Muscle layer of colon (tissue), 2 donors: ENCODE measurements around the gene GRID1.

ENCODE experiments used
- H3K27ac ChIP-seq: one replicate; pipeline ENCODE4 v1.7.0; 2013; ENCODE audit warnings: low read depth, mild to moderate bottlenecking, low read length, moderate library complexity
- H3K27me3 ChIP-seq, 2 donors: one replicate each; pipeline ENCODE4 v1.7.0; 2013; ENCODE audit warnings: low read length in 2 of 2, mild to moderate bottlenecking in 2 of 2; ENCODE audit not compliant: insufficient read depth in 2 of 2, control insufficient read depth in 1 of 2
- H3K36me3 ChIP-seq: one replicate; pipeline ENCODE4 v1.7.0; 2013; ENCODE audit warnings: mild to moderate bottlenecking, low read length; ENCODE audit not compliant: insufficient read depth
- H3K4me1 ChIP-seq: one replicate; pipeline ENCODE4 v1.7.0; 2013; ENCODE audit warnings: mild to moderate bottlenecking, low read length; ENCODE audit not compliant: insufficient read depth
- H3K4me3 ChIP-seq, 2 donors: one replicate each; pipeline ENCODE4 v1.7.0; 2013; ENCODE audit warnings: low read length in 2 of 2, low read depth in 1 of 2, mild to moderate bottlenecking in 1 of 2, moderate library complexity in 1 of 2
- H3K9ac ChIP-seq: one replicate; pipeline ENCODE4 v1.7.0; 2013; ENCODE audit warnings: low read length
- H3K9me3 ChIP-seq: one replicate; pipeline ENCODE4 v1.7.0; 2013; ENCODE audit warnings: mild to moderate bottlenecking, low read length
- donor health status: abdominal sarcoma.
- donor health status: Adenocarcinoma of cecum.

Gene GRID1

GRCh38 chr10:85927952-85928665, 438.5 kb downstream of the GRID1 start:
- Histone ChIP-seq H3K9me3 (no peaks in the 10 kb centered on the region), H3K36me3 (no peaks in the 10 kb centered on the region), H3K27me3 (no peaks in the 10 kb centered on the region), H3K27ac (no peak overlapping the region), H3K4me1 (peaks cover 12% of the 10 kb centered on the region), H3K4me3 (no peak overlapping the region), H3K9ac (no peak overlapping the region)

GRCh38 chr10:85926986-85927385, 439.6 kb downstream of the GRID1 start:
- Histone ChIP-seq H3K27me3 (no peaks in the 10 kb centered on the region), H3K36me3 (no peaks in the 10 kb centered on the region), H3K4me1 (peaks cover 22% of the 10 kb centered on the region), H3K4me3 (no peak overlapping the region), H3K9ac (no peak overlapping the region), H3K27ac (no peak overlapping the region), H3K9me3 (no peaks in the 10 kb centered on the region)

GRCh38 chr10:85926136-85926535, 440.5 kb downstream of the GRID1 start:
- peaks cover 31% of the 10 kb centered on the region for H3K4me1 ChIP-seq

GRCh38 chr10:85925201-85925750, 441.3 kb downstream of the GRID1 start:
- Histone ChIP-seq H3K27me3 (no peaks in the 10 kb centered on the region), H3K4me1 (peaks cover 37% of the 10 kb centered on the region), H3K9ac (no peak overlapping the region), H3K27ac (no peak overlapping the region), H3K36me3 (no peaks in the 10 kb centered on the region), H3K4me3 (no peak overlapping the region), H3K9me3 (no peaks in the 10 kb centered on the region)

More at GRCh38 chr10:85926136-85926535, 440.5 kb downstream of the GRID1 start:
- Histone ChIP-seq H3K27ac (no peak overlapping the region), H3K27me3 (no peaks in the 10 kb centered on the region), H3K9me3 (no peaks in the 10 kb centered on the region), H3K36me3 (no peaks in the 10 kb centered on the region), H3K4me3 (no peak overlapping the region), H3K9ac (no peak overlapping the region)

- H3K36me3 ChIP-seq, result no peaks in the 10 kb centered on the region
- H3K9ac ChIP-seq, result no peak overlapping the region
- no peak overlapping the region for H3K4me3 ChIP-seq
- no peaks in the 10 kb centered on the region for H3K27me3 ChIP-seq
- H3K27ac ChIP-seq, result no peak overlapping the region
- no peaks in the 10 kb centered on the region for H3K9me3 ChIP-seq
- H3K4me1 ChIP-seq, result peaks cover 45% of the 10 kb centered on the region
These were observed 442.1 kb downstream of the GRID1 start for GRCh38 chr10:85924382-85925102.

- no peak overlapping the region for H3K27ac ChIP-seq
- no peaks in the 10 kb centered on the region for H3K9me3 ChIP-seq
- H3K36me3 ChIP-seq, result no peaks in the 10 kb centered on the region
- no peak overlapping the region for H3K4me3 ChIP-seq
- H3K4me1 ChIP-seq, result peaks cover 42% of the 10 kb centered on the region
- H3K9ac ChIP-seq, result no peak overlapping the region
- no peaks in the 10 kb centered on the region for H3K27me3 ChIP-seq
These were observed 444.1 kb downstream of the GRID1 start for GRCh38 chr10:85922356-85923129.

- Histone ChIP-seq H3K4me1 (peaks cover 45% of the 10 kb centered on the region), H3K9ac (no peak overlapping the region), H3K27me3 (no peaks in the 10 kb centered on the region), H3K36me3 (no peaks in the 10 kb centered on the region), H3K27ac (no peak overlapping the region), H3K9me3 (no peaks in the 10 kb centered on the region), H3K4me3 (no peak overlapping the region)
These were observed 444.8 kb downstream of the GRID1 start for GRCh38 chr10:85921789-85922188.

GRCh38 chr10:85920311-85920710, 446.3 kb downstream of the GRID1 start:
- no peaks in the 10 kb centered on the region for H3K9me3 ChIP-seq
- no peaks in the 10 kb centered on the region for H3K27me3 ChIP-seq
- no peak overlapping the region for H3K9ac ChIP-seq
- peaks cover 56% of the 10 kb centered on the region for H3K4me1 ChIP-seq
- H3K36me3 ChIP-seq, result no peaks in the 10 kb centered on the region
- H3K4me3 ChIP-seq, result no peak overlapping the region
- H3K27ac ChIP-seq, result no peak overlapping the region

- H3K4me3 ChIP-seq, result no peak overlapping the region
- no peak overlapping the region for H3K9ac ChIP-seq
- H3K36me3 ChIP-seq, result no peaks in the 10 kb centered on the region
- peaks cover 56% of the 10 kb centered on the region for H3K4me1 ChIP-seq
- H3K27ac ChIP-seq, result no peak overlapping the region
- H3K27me3 ChIP-seq, result no peaks in the 10 kb centered on the region
- no peaks in the 10 kb centered on the region for H3K9me3 ChIP-seq
These were observed 447.0 kb downstream of the GRID1 start for GRCh38 chr10:85919491-85920021.

- peaks cover 56% of the 10 kb centered on the region for H3K4me1 ChIP-seq
- no peaks in the 10 kb centered on the region for H3K27me3 ChIP-seq
- H3K9ac ChIP-seq, result no peak overlapping the region
- H3K9me3 ChIP-seq, result no peaks in the 10 kb centered on the region
- H3K27ac ChIP-seq, result no peak overlapping the region
- no peaks in the 10 kb centered on the region for H3K36me3 ChIP-seq
- no peak overlapping the region for H3K4me3 ChIP-seq
These were observed 448.2 kb downstream of the GRID1 start for GRCh38 chr10:85918371-85918770.

- peaks cover 51% of the 10 kb centered on the region for H3K4me1 ChIP-seq
- no peak overlapping the region for H3K27ac ChIP-seq
- H3K9ac ChIP-seq, result no peak overlapping the region
- H3K9me3 ChIP-seq, result no peaks in the 10 kb centered on the region
- H3K36me3 ChIP-seq, result no peaks in the 10 kb centered on the region
- H3K4me3 ChIP-seq, result no peak overlapping the region
- H3K27me3 ChIP-seq, result no peaks in the 10 kb centered on the region
These were observed 449.0 kb downstream of the GRID1 start for GRCh38 chr10:85917601-85918000.
